GM23338 (cell line): ENCODE measurements around the gene RNF150. TPM values are rescaled to one million over a fixed set of nuclear protein-coding genes. Genes with fewer than 3 reads are reported as not detected.

Source experiments
- ATAC-seq: fragments of 200-7000 bp; cut with Tn5 transposase; 3 replicates; pipeline ENCODE4 v1.9.1; 2020
- DNase-seq: peaks from one replicate; pipeline ENCODE4 v3.0.0-alpha.2; 2015; ENCODE audit warnings: low spot score
- H2AFZ ChIP-seq: fragments of 200-600 bp; sonication (generic); 2 replicates; pipeline ENCODE4 v1.8.0; 2016; ENCODE audit warnings: antibody characterized with exemption, mild to moderate bottlenecking, moderate library complexity
- H3F3A ChIP-seq: fragments of 200-600 bp; sonication (generic); replicated peaks from 2 replicates; pipeline ENCODE4 v1.8.0; 2017; ENCODE audit warnings: antibody characterized with exemption, mixed run types, low read depth
- H3K27ac ChIP-seq: fragments of 200-600 bp; sonication (generic); 2 replicates; pipeline ENCODE4 v1.6.1; 2016; ENCODE audit warnings: low read depth
- H3K27me3 ChIP-seq: fragments of 200-600 bp; sonication (generic); 2 replicates; pipeline ENCODE4 v1.8.0; 2016; ENCODE audit warnings: mild to moderate bottlenecking, mixed run types, moderate library complexity; ENCODE audit not compliant: insufficient read depth
- H3K36me3 ChIP-seq: fragments of 200-600 bp; sonication (generic); 2 replicates; pipeline ENCODE4 v1.8.0; 2016; ENCODE audit warnings: mild to moderate bottlenecking; ENCODE audit not compliant: insufficient read depth
- H3K4me1 ChIP-seq: fragments of 200-600 bp; sonication (generic); 2 replicates; pipeline ENCODE4 v1.8.0; 2016; ENCODE audit warnings: mild to moderate bottlenecking, moderate library complexity; ENCODE audit not compliant: insufficient read depth
- H3K4me2 ChIP-seq: fragments of 200-600 bp; sonication (generic); 2 replicates; pipeline ENCODE4 v1.7.1; 2017; ENCODE audit warnings: mixed run types
- H3K4me3 ChIP-seq: fragments of 200-600 bp; sonication (generic); 2 replicates; pipeline ENCODE4 v1.6.1; 2016; ENCODE audit warnings: mixed run types
- H3K79me2 ChIP-seq: fragments of 200-600 bp; sonication (generic); replicated peaks from 2 replicates; pipeline ENCODE4 v1.8.0; 2017; ENCODE audit warnings: mild to moderate bottlenecking; ENCODE audit not compliant: insufficient read depth
- H3K9me2 ChIP-seq: fragments of 200-600 bp; sonication (generic); 2 replicates; pipeline ENCODE4 v1.8.0; 2017; ENCODE audit not compliant: insufficient read depth
- H4K20me1 ChIP-seq: fragments of 200-600 bp; sonication (generic); replicated peaks from 2 replicates; pipeline ENCODE4 v1.8.0; 2017; ENCODE audit warnings: mild to moderate bottlenecking; ENCODE audit not compliant: insufficient read depth
- H3K27ac Mint-ChIP-seq: 2 replicates; pipeline ENCODE4 v1.8.0; 2020; ENCODE audit warnings: inconsistent platforms, mild to moderate bottlenecking, moderate library complexity, mixed read lengths
- H3K27me3 Mint-ChIP-seq: 3 replicates; pipeline ENCODE4 v1.8.0; 2022; ENCODE audit warnings: low read depth, mild to moderate bottlenecking, moderate library complexity, mixed read lengths, inconsistent platforms; ENCODE audit not compliant: insufficient read depth, poor library complexity
- H3K36me3 Mint-ChIP-seq: 3 replicates; pipeline ENCODE4 v1.8.0; 2021; ENCODE audit warnings: low read depth, mild to moderate bottlenecking, inconsistent platforms, moderate library complexity, mixed read lengths
- H3K4me1 Mint-ChIP-seq: 3 replicates; pipeline ENCODE4 v1.8.0; 2020; ENCODE audit warnings: mild to moderate bottlenecking, inconsistent platforms, mixed read lengths
- H3K4me3 Mint-ChIP-seq: 3 replicates; pipeline ENCODE4 v1.8.0; 2021; ENCODE audit warnings: moderate library complexity, mild to moderate bottlenecking, inconsistent platforms, mixed read lengths
- H3K9me3 Mint-ChIP-seq: 3 replicates; pipeline ENCODE4 v1.8.0; 2020; ENCODE audit warnings: moderate library complexity, mild to moderate bottlenecking, inconsistent platforms, mixed read lengths
- CREB1 ChIP-seq: fragments of 250-450 bp; sonication (Bioruptor Pico); IDR thresholded peaks from 2 replicates; pipeline ENCODE4 v1.5.0; 2020; ENCODE audit warnings: low read depth, mild to moderate bottlenecking, moderate library complexity
- EZH2phosphoT487 ChIP-seq: fragments of 200-600 bp; sonication (generic); IDR thresholded peaks from one replicate; pipeline ENCODE4 v1.8.1; 2018; ENCODE audit warnings: antibody characterized with exemption; ENCODE audit not compliant: unreplicated experiment
- JUNB ChIP-seq: IDR thresholded peaks from one replicate; pipeline ENCODE4 v1.6.1; 2016; ENCODE audit warnings: antibody characterized with exemption; ENCODE audit not compliant: unreplicated experiment
- NANOG ChIP-seq: IDR thresholded peaks from 2 replicates; pipeline ENCODE4 v1.6.1; 2016; ENCODE audit warnings: antibody characterized with exemption, borderline replicate concordance
- POLR2AphosphoS5 ChIP-seq: IDR thresholded peaks from 2 replicates; pipeline ENCODE4 v1.6.1; 2016; ENCODE audit warnings: antibody characterized with exemption, low read depth
- STAT1 ChIP-seq: IDR thresholded peaks from one replicate; pipeline ENCODE4 v1.6.1; 2016; ENCODE audit warnings: antibody characterized with exemption; ENCODE audit not compliant: unreplicated experiment
- ZNF114 ChIP-seq: fragments of 250-450 bp; sonication (Bioruptor Pico); IDR thresholded peaks from 2 replicates; pipeline ENCODE4 v1.5.0; 2020; ENCODE audit warnings: mild to moderate bottlenecking, moderate library complexity
- polyA plus RNA-seq: library from polyadenylated mRNA; unstranded; fragments of >200 nt; fragmentation: Nextera tagmentation; extraction: Ambion mirVana; gene quantifications from 2 replicates; pipeline ENCODE4 v1.2.1, GENCODE V29; 2016
- total RNA-seq: library from RNA; depleted of rRNA; stranded (reverse); fragments of >200 nt; shearing (Covaris generic); gene quantifications from 2 replicates; pipeline ENCODE4 v1.2.3, GENCODE V29; 2014
- TF ChIP-seq, protein P1 (sequence below): IDR thresholded peaks from one replicate; pipeline ENCODE4 v1.6.1; 2018; ENCODE audit warnings: antibody characterized with exemption; ENCODE audit not compliant: unreplicated experiment
- TF ChIP-seq, protein P2 (sequence below), 2 experiments: fragments of 200-600 bp in 1 of 2; sonication (generic) in 1 of 2; conservative IDR thresholded peaks; 2 replicates each; pipeline versions ENCODE4 v1.5.1 to v1.6.1; 2016 to 2017; ENCODE audit warnings: antibody characterized with exemption in 2 of 2, low read depth in 2 of 2, mild to moderate bottlenecking in 2 of 2, moderate library complexity in 1 of 2

The RNF150 gene
- total and polyA plus RNA-seq, 2 experiments from 2014 or later = 1.3 to 6.1 TPM

- TF ChIP-seq, protein P1, sequence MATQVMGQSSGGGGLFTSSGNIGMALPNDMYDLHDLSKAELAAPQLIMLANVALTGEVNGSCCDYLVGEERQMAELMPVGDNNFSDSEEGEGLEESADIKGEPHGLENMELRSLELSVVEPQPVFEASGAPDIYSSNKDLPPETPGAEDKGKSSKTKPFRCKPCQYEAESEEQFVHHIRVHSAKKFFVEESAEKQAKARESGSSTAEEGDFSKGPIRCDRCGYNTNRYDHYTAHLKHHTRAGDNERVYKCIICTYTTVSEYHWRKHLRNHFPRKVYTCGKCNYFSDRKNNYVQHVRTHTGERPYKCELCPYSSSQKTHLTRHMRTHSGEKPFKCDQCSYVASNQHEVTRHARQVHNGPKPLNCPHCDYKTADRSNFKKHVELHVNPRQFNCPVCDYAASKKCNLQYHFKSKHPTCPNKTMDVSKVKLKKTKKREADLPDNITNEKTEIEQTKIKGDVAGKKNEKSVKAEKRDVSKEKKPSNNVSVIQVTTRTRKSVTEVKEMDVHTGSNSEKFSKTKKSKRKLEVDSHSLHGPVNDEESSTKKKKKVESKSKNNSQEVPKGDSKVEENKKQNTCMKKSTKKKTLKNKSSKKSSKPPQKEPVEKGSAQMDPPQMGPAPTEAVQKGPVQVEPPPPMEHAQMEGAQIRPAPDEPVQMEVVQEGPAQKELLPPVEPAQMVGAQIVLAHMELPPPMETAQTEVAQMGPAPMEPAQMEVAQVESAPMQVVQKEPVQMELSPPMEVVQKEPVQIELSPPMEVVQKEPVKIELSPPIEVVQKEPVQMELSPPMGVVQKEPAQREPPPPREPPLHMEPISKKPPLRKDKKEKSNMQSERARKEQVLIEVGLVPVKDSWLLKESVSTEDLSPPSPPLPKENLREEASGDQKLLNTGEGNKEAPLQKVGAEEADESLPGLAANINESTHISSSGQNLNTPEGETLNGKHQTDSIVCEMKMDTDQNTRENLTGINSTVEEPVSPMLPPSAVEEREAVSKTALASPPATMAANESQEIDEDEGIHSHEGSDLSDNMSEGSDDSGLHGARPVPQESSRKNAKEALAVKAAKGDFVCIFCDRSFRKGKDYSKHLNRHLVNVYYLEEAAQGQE = no peak
- no peak for TF ChIP-seq CREB1 (CRISPR knock-in tag)
These were observed 111.1 kb downstream of the RNF150 start (continued) for GRCh38 chr4:141022111-141022695.

DNA sequence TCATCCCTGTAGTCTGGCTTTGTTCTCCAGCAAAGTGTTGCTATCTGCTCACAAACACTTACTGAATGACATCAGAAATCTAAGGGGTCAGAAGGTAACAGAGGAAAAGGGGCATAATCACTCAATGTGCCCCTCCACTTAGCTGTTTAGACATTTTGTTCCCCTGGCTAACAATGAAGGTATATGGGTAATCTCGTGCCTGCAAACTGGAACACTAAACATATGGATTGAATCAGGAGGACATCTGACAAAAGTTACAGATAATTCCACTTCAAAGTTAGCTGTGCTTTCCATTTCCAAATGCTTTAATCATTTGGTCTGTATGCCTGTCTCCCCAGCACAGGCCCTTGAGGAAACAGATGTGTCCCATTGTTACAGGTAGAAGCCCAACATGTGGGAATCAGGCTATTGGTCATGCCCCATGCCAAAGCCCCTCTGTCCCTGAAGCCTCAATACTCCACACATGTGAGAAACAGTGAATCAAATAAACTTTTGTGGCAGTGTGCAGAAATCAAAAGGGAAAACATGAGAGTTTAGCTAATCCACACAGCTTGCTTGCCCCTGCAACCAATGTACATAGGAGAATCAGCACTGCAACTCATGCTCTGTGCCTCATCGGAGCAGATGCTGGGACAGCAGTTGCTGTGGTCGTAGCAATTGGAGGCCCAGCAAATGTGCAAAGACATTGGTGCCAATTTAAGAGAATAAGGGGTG, 111.7 kb downstream of the RNF150 start:
- no peak for ATAC-seq
- Histone ChIP-seq H3K4me1 (0 out of 2 replicates have a peak, but pooled peaks cover 3% of the 10 kb centered on the region), H2AFZ (no peak overlapping the region), H3K4me2 (no peak overlapping the region), H3K79me2 (no peaks in the 10 kb centered on the region), H3F3A (no peaks in the 10 kb centered on the region), H4K20me1 (no peaks in the 10 kb centered on the region), H3K4me3 (no peak overlapping the region), H3K36me3 (no peaks in the 10 kb centered on the region), H3K9me2 (peaks cover 5% of the 10 kb centered on the region; the same call in 1 of the 2 replicates), H3K27me3 (no peaks in the 10 kb centered on the region), H3K27ac (no peak overlapping the region)
- Mint-ChIP-seq H3K27ac (peak overlapping the region; percentile 25; the same call in 1 of the 2 replicates), H3K27me3 (no peaks in the 10 kb centered on the region), H3K36me3 (no peaks in the 10 kb centered on the region), H3K4me1 (0 out of 3 replicates have a peak, but pooled peaks cover 4% of the 10 kb centered on the region), H3K4me3 (no peak overlapping the region), H3K9me3 (no peaks in the 10 kb centered on the region)
- no peak for DNase-seq
- TF ChIP-seq, protein P1 = no peak
- TF ChIP-seq STAT1 = no peak
- TF ChIP-seq ZNF114 (CRISPR knock-in tag) = no peak
- no peak for TF ChIP-seq POLR2AphosphoS5
- no peak for TF ChIP-seq NANOG
- no peak for TF ChIP-seq JUNB
- no peak for TF ChIP-seq EZH2phosphoT487
- TF ChIP-seq, protein P2, sequence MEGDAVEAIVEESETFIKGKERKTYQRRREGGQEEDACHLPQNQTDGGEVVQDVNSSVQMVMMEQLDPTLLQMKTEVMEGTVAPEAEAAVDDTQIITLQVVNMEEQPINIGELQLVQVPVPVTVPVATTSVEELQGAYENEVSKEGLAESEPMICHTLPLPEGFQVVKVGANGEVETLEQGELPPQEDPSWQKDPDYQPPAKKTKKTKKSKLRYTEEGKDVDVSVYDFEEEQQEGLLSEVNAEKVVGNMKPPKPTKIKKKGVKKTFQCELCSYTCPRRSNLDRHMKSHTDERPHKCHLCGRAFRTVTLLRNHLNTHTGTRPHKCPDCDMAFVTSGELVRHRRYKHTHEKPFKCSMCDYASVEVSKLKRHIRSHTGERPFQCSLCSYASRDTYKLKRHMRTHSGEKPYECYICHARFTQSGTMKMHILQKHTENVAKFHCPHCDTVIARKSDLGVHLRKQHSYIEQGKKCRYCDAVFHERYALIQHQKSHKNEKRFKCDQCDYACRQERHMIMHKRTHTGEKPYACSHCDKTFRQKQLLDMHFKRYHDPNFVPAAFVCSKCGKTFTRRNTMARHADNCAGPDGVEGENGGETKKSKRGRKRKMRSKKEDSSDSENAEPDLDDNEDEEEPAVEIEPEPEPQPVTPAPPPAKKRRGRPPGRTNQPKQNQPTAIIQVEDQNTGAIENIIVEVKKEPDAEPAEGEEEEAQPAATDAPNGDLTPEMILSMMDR (conservative IDR thresholded peaks at IDR 0.05; ENCODE audit: low read depth in 2 of 2) = no peak
